ENCODE data around the gene MYLIP. TPM values are rescaled to one million over a fixed set of nuclear protein-coding genes. Genes with fewer than 3 reads are reported as not detected.

Gene MYLIP
- total and polyA plus RNA-seq, 12 donors: 6.9 to 22.5 (median 12.8) TPM

GRCh38 chr6:16137451-16137801, 8.5 kb downstream of the MYLIP start:
- Histone ChIP-seq H3K4me1 (peaks cover 16 to 92% (median 80%) of the 10 kb centered on the region in 9 donors), H3K4me3 (no peak overlapping the region), H3K9me3 (no peaks in the 10 kb centered on the region), H3K36me3 (peaks cover 0 to 50% (median 9%) of the 10 kb centered on the region in 9 donors), H3K27ac (peak overlapping the region in 5 of 10 donors; percentile 26 to 65 (median 40)), H3K27me3 (no peaks in the 10 kb centered on the region)
- intact Hi-C loops (cut with DNase I): loop anchor here in 3 of 10 donors (10.0 kb wide), 1 partner anchor 47 kb away; no protein-coding TSS in a partner anchor
- no peak for DNase-seq
- ATAC-seq: no peak
- no peak for TF ChIP-seq CTCF (IDR thresholded peaks at IDR 0.05)

GRCh38 chr6:16139556-16139955, 10.7 kb downstream of the MYLIP start:
- H3K27me3 ChIP-seq: no peaks in the 10 kb centered on the region
- no peaks in the 10 kb centered on the region for H3K9me3 ChIP-seq
- 69 to 70% methylated on average over 2 of the region's 2 CpGs for WGBS, 2 donors
- intact Hi-C loops (cut with DNase I): loop anchor here in 3 of 10 donors (10.0 kb wide), 1 partner anchor 45 kb away; no protein-coding TSS in a partner anchor
- H3K4me1 ChIP-seq: peaks cover 16 to 71% (median 58%) of the 10 kb centered on the region in 9 donors
- no peak overlapping the region for H3K27ac ChIP-seq
- no peak for TF ChIP-seq CTCF (IDR thresholded peaks at IDR 0.05)
- H3K4me3 ChIP-seq: no peak overlapping the region
- ATAC-seq: no peak
- no peak for DNase-seq
- H3K36me3 ChIP-seq: peaks cover 0 to 55% (median 25%) of the 10 kb centered on the region in 9 donors

- Histone ChIP-seq H3K4me3 (no peak overlapping the region), H3K4me1 (peaks cover 10 to 65% (median 49%) of the 10 kb centered on the region in 9 donors), H3K9me3 (no peaks in the 10 kb centered on the region), H3K27me3 (no peaks in the 10 kb centered on the region), H3K36me3 (peaks cover 0 to 63% (median 34%) of the 10 kb centered on the region in 9 donors), H3K27ac (no peak overlapping the region)
- TF ChIP-seq CTCF (IDR thresholded peaks at IDR 0.05): no peak
- 76 to 79% methylated on average over 7 of the region's 7 CpGs for WGBS, 2 donors
- ATAC-seq (no peak), DNase-seq (no peak)
- intact Hi-C loops (cut with DNase I): no loop called here
These were observed 11.7 kb downstream of the MYLIP start for GRCh38 chr6:16140607-16141006.

GRCh38 chr6:16141514-16141913, 12.6 kb downstream of the MYLIP start:
- ATAC-seq: peak in 3 of 8 donors; percentile 35 to 64 (median 64)
- DNase-seq: no peak
- no peak for TF ChIP-seq CTCF (IDR thresholded peaks at IDR 0.05)
- no peaks in the 10 kb centered on the region for H3K27me3 ChIP-seq
- no peak overlapping the region for H3K4me3 ChIP-seq
- intact Hi-C loops (cut with DNase I): no loop called here
- no peaks in the 10 kb centered on the region for H3K9me3 ChIP-seq
- H3K36me3 ChIP-seq: peaks cover 0 to 72% (median 42%) of the 10 kb centered on the region in 9 donors
- H3K27ac ChIP-seq: no peak overlapping the region
- H3K4me1 ChIP-seq: peaks cover 7 to 65% (median 49%) of the 10 kb centered on the region in 9 donors

All from heart right ventricle (tissue), 16 donors.